ENCODE data around the gene OR2M7.

- TF ChIP-seq CTCF (IDR thresholded peaks at IDR 0.05; ENCODE audit: control extremely low read depth in 1 of 3, insufficient read depth in 1 of 3, low read depth in 1 of 3, low read length in 3 of 3) (no peak), RXRA (IDR thresholded peaks at IDR 0.05; ENCODE audit: insufficient read depth, low read depth, low read length) (no peak)
These were observed 49.4 kb upstream of the OR2M7 start for GRCh38 chr1:248373761-248374160.
